Stimulated activated CD4-positive, alpha-beta T cell treated with anti-CD3 and anti-CD28 coated beads, Interleukin-4, amount 100 ng/mL, for 24 hours (primary cell): ENCODE measurements around the gene ZWILCH.

ENCODE experiments used
- DNase-seq: peaks from one replicate; pipeline ENCODE4 v3.0.0-alpha.2; 2020

ZWILCH gene

DNA sequence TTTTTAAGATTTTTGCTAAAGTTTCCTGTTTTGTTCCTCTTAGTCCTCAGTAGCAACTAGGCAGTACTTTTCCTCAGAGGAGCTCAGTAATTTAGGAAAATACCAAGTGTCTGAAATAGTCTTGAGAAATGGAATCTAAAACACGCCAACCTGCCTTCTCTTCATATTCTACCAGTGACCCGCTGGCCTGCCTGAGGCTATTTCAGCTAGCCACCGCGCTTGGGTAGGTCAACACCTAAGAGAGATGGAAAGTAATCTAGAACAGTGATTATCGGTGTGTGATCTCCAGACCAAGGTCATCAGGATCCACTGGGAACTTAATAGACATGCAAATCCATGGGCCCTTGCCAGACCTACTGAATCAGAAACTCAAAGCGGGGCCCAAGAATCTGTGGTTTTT lies 53.1 kb downstream of the ZWILCH start:
- no peak for DNase-seq

DNA sequence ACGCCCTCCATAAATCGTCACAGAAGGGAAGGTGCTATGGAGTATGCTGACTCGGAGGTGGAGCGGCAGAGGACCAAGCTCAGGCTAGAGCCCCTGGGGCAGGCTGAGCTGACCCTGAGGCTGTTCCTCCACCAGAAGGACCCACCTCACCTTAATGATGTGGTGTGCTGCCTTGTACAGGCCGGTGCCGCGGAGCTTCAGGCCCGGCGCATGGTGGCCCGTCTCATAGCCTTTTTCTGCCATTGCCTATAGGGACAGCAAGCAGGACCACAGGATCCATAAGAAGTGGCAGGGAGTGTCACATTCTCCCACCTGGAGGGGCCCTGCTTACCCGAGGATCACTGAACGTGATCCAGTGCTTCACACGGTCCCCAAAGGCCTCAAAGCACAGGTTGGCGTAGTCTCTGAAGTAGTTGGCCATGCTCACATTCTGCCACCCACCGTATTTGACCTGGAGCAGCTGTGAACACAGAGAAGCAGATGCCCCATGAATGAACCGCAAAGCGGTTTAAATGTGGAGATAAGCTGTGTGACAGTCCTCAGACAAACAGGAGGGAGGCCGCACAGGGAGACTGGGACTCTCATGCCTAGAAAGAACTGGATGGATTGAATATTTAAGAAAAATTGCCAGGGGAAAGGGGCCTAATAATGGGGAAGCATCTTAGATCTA lies 55.9 kb downstream of the ZWILCH start:
- DNase-seq: no peak

DNA sequence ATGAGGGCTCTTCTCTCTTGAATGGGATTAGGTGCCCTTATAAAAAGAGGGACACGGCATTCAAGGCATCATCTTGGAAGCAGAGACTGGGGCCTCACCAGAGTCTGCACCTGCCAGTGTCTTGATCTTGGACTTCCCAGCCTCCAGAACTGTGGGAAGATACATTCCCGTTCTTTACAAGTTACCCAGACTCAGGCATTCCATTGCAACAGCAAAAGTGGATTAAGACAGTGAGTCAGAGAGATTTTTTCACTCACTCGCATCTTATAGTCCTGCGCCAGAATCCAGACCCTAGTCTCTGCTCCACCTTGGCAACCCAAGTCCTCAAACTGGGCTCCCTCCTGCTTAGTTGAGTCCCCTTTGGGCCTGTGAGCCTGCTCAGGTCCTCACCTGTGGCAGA lies 58.0 kb downstream of the ZWILCH start:
- DNase-seq: no peak

DNA sequence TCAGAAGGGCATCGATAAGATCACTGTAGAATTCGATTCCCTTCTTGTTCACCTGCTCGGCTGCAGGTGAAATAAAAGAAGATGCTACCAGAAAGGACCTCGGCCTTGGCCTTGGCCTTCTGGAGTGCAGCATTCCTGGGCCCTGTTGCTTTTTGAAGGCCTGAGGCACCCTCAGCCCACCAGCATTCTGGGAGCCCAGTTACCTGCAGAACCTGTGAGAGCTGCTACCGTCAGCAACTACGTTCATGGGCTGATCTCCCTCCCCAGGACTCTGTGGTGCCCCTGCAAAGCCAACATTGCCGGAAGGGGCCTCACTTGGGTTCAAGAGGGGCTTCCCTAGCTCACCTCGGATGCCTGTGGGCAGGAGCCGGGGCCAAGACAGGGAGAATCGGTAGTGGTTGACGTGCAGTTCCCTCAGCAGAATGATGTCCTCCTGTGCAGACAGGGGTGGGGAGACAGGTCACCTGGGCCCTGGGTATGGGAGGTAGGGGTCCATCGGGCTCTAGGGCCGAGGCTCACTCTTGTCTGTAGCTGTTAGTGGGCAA lies 58.5 kb downstream of the ZWILCH start:
- DNase-seq: no peak

DNA sequence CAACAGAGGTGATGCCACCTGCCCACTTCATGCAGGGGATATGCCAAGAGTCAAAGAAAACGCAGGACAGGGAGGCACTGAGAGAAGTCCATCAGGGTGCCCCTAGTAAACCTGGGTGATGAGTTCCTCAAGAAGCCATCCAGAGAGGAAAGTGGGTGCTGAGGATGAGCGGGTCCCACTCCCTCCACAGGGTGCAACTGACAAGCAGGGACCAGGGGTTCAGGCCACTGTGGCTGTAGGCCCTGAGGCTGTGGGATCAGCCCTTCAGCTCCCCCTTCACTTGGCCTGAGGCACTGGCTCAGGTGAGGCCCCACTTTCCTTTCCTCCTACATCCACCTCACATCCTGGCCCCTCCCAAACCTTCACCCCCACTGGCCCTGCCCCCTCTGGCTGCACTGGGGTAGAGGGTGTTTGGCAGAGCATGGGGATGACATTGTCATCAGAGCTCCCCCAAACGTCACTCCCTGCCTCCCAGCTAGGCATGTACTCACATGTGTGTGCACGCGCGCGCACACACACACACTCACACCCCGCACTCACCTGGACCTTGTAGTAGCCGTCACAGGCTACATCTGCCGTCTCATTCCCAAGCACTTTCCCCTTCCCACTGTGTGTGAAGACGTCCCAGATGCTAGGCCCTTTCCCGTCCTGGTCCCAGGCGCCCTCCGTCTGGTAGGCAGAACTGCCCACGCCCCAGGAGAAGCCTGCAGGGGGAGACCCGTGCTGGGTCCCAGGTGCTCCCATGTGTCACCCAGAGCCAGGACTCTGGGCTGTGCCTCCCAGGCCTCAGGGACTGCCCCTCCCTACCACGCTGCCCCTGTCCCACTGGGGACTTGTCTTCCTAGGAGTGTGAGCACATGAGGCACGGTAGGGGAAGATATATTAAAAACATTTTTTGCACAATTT lies 59.3 kb downstream of the ZWILCH start:
- DNase-seq: no peak

DNA sequence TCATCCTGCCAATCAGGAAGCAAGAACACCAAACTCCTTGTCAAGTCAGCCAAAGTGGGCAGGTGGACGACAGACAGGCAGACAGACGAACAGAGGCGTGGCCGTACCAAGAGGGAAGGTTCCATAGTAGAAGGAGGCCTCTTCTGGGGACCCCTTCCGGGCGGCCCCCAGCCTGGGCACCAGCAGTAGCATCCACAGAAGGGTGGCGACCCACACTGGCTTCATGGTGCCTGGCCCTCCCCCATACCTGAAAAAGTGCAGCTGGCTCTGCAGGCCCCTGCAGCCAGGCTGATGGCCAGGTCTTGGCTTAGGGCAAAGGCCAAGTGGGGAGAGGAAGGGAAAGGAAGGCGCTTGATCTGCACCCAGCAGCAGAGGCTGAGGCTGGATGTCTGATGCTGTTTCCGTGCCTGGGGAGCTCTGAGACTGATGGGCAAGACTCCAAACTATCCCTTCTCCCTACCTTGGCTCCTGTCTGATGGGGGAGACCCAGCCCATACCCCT lies 60.1 kb downstream of the ZWILCH start:
- DNase-seq: no peak

DNA sequence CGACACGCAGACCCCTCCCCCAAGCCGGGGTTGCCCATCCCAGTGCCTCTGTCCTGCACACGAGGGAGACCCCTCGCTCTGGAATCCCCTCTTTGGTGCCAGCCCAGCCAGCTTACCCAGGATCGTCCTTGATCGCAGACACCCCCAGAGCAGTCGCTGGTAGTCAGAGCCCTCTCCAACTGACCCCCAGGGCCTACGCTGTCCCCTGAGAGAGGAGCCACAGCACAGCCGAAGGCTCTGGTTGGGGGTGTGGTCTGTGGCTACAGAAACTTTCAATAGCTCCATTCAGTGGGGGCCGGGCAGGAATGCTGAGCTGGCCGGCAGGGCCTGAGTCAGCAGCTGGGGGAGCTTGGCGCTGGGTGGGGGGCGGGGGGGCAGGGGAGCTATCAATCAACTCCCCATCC lies 60.6 kb downstream of the ZWILCH start, which contains the start of gene LCTL:
Gene LCTL (minus strand): TSS at position 258 of the 404 bp plus-strand sequence. CDS start 633 bp downstream, outside the sequence.
- DNase-seq: no peak

DNA sequence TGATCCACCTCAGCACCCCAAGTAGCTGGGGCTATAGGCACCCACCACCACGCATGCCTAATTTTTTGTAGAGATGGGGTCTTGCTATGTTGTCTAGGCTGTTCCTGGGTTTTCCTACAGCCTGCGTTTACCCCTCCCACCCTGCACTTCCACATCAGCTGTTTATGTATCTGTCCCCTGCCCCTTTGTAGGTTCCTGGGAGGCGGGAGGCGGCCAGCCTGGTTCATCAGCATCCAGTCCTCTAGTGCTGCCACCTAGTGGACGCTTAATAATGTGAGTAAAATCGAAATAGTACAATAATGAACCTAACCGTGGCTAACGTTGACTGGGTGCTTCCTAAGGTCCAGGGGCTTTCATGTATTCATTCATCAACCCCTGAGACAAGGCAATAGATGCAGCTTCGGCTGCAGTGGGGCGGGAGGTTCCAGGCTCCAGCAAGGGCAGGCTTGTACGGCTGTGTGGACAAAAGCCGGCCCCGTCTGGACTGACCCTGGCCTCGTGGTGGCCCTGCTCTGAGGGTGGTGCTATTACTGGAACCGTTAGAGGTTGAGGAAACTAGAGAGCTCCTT lies 61.9 kb downstream of the ZWILCH start:
- peak; percentile 68 for DNase-seq

DNA sequence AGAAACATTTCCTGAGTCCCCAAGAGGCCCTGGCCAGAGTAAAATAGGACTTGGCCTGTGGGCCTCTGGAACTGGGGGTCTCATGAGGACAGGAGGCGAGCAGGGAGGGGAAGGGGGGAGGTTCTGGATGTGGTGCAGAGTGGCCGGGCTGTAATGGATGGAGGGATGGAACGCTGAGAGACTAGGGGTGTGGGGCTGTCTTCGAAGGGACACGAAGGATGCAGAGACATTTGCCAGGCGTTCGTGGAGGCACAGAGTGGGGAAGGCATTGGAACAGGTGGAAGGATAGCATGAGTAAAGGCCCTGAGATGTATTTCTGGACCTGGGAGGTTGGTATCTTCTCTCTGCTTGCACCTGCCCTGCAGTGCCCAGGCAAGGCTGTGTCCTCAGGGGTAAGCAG lies 62.8 kb downstream of the ZWILCH start:
- no peak for DNase-seq

DNA sequence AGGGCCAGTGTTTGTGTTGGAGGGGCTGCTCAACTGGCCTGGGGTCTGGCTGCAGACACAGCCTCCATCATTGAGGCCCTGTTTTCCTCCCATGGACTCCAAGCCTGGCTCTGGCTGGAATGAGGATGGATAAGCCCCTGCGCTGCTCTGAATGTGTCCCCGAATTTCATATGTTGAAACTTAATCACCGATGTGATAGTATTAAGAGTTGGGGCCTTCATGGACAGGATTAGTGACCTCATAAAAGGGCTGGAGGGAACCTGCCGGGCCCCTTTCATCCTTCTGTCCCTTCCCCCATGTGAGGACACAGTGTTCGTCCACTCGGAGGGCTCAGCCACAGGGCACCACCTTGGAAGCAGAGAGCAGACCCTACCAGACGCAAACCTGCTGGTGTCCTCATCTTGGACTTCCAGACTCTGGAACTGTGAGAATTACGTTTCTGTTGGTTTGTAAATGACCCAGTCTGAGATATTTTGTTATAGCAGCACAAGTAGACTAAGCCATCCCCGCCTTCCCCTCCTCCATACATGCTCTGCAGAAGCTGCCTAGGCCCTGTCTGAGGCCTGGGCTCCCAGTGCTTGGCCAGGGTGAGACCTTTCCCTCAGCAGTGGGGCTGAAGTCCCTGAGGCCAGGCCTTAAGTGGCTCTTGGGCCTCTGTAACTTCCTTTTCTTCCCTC lies 64.5 kb downstream of the ZWILCH start:
- DNase-seq: no peak

DNA sequence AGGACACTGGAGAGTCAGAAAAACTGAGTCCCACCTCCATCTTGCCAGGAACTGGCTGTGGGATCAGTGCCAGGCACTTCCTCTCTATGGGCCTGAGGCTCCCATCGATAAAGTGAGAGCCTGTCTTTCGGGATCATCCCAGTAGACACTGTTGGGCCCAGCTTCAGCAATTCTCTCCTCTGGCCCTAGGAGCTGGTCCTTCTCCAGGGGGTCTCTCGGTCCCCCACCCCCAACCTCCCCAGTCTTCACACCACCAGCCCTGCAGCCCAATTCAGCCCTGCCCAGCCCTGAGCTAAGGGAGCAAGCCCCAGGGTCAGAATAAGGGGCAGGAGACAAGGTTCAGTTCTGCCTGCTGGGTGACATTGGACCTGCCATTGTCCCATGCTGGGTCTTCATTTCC lies 65.2 kb downstream of the ZWILCH start:
- no peak for DNase-seq

DNA sequence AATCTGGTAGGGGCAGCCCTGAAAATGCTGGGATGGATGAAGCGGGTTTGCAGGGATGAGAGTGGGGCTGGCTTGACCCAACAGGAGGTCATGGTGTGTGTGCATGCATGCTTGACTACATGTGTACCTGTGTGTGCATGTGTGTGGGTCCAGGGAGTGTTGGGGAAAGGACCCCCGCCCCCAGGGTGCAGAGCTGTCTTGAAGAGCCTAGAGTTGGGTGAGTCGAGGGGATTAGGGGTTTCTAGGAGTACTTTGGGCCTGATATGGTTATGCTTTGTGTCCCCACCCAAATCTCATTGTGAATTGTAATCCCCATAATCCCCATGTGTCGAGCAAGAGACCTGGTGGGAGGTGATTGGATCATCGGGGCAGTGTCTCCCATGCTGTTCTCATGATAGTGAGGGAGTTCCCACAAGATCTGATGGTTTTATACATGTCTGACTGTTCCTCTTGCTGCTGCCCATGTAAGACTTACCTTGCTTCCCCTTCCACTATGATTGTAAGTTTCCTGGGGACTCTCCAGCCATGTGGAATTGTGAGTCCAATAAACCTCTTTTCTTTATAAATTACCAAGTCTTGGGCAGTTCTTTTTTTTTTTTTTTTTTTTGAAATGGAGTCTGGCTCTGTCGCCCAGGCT lies 65.8 kb downstream of the ZWILCH start:
- no peak for DNase-seq

DNA sequence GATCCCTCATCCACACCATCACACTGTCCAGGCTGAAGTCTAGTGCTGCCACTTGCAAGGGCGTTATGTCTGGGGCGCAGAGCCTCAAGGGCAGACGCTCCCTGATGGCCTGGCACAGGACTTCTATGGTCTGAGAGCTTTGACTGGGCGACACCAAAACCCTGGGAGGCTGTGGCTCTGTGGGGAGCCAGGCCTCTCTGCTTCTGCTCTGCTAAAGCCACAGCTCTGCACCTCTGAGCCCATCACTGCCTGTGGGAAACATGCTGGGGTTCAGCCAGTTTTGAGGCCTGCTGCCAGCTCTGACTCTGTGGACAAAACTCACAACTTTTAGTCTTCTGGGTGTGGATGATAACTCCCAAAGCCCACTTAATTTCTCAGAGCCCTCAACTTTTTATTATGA lies 67.0 kb downstream of the ZWILCH start:
- no peak for DNase-seq

DNA sequence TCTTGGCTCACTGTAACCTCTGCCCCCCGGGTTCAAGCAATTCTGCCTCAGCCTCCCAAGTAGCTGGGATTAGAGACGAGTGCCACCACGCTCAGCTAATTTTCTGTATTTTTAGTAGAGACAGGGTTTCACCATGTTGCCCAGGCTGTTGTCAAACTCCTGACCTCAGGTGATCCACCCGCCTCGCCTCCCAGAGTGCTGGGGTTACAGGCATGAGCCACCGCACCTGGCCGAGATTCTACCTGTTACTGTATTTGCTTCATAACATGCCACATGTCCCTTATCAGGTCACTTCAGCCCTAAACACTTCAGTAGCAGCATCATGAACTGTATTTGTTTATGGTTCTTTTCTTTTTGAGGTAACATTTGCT lies 68.2 kb downstream of the ZWILCH start:
- no peak for DNase-seq

DNA sequence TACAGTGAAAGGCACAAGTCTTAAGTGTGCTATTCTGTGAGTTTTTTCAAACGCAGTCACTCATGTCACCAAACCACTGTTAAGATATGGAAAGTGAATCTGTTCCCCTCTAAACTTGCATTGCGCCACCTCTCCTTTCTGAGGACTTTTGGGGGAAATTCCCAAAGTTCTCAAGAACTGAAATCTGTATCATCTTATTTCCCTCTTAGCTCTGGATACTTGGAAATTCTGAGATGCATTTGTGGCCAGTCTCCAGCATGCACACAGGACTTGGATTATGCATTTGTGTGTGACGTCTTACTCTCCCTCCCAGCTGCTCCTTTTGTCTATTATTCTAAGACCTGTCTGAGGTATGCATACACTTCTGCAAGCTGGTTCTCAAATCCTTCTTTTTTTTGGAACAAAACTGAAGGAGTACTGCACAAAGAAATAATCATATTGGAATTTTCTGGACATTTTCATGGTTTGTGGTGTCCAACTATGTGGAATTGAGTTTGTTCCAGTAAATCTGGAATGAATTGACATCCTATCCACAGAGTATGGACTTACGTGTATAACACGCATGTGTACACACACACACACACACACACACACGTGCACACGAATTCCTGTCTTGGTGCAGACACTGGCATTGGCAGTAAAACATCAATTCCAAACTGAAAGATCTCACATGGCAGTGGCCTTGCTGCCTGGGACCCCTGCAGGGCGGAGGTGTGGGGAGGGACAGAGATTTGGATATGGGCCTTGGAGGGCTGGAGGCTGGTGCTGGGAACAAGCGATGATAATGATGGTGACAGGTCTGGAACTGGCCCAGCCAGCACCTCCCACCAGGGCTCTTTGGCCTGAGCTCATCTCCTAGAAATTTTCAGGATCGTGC lies 68.8 kb downstream of the ZWILCH start:
- DNase-seq: no peak

DNA sequence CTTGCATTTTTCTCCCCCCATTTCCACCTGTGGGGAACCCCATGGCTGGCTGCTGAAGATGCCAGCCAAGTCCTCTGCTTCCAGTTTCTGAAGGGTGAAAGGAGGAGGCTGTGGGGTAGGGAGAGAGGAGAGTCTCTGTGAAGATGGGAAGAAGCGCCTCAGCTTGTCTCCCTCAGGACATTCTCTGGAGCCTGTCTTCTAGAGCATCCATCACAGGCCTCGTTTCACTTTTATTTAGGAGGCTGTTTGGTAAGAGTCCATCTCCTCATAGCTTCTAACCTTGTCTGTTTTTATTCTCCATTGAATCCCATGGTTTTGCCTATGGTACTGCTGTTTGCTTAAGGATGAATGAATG lies 69.4 kb downstream of the ZWILCH start:
- DNase-seq: no peak

DNA sequence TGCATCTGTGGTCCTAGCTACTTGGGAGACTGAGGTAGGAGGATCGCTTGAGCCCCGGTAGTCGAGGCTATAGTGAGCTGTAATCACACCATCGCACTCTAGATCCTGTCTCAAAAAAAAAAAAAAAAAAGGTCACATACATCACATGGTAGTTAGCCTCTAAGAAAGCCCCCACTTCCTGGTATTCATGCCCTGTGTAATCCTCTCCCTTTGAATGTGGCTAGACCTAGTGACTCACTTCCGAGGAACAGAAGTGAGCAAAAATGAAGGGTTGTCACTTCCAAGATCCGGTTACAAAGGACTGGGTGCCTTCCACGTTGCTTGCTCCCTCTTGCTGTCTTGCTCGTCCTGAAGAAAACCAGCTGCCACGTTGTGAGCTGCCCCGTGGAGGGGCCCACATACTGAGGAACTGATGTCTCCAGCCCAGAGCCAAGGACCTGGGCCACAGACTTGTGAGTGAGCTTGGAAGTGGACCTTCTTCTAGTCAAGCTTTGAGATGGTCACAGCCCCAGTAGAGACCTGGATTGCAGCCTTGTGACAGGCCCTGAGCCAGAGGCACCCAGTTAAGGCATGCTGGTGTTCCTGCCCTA lies 73.3 kb downstream of the ZWILCH start:
- no peak for DNase-seq

DNA sequence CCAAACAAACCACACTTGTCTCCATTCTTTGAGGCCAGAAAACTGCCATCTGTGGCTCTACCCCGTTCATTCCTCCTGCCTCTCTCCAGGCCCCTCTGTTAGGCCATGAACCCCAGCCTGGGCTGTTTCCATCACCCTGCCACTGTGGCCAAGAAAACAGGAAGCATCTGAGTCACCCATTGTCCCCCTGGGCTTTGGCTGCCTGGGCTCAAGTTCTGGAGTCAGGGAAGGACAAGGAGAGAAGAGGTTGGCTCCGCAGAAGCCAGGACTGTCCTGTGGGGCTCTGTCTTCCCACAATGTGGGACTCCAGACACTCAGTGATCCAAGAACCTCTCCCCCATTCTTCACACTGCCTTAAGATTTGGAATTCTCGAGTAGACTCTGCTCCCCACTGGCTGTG lies 75.5 kb downstream of the ZWILCH start:
- no peak for DNase-seq

DNA sequence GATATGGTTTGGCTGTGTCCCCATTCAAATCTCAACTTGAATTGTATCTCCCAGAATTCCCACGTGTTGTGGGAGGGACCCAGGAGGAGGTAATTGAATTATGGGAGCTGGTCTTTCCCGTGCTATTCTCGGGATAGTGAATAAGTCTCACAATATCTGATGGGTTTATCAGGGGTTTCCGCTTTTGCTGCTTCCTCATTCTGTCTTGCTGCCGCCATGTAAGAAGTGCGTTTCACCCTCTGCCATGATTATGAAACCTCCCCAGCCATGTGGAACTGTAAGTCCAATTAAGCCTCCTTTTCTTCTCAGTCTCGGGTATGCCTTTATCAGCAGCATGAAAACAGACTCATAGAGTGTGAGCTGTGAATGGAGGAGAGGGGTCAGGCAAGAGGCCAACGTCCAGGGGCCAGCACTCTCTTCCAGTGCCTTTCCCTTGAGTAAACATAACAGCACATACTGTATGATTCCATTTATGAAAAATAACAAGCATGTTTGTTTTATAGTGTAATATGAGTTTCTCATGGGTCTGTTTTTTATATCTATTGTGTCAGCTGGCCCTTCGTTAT lies 76.9 kb downstream of the ZWILCH start:
- no peak for DNase-seq

DNA sequence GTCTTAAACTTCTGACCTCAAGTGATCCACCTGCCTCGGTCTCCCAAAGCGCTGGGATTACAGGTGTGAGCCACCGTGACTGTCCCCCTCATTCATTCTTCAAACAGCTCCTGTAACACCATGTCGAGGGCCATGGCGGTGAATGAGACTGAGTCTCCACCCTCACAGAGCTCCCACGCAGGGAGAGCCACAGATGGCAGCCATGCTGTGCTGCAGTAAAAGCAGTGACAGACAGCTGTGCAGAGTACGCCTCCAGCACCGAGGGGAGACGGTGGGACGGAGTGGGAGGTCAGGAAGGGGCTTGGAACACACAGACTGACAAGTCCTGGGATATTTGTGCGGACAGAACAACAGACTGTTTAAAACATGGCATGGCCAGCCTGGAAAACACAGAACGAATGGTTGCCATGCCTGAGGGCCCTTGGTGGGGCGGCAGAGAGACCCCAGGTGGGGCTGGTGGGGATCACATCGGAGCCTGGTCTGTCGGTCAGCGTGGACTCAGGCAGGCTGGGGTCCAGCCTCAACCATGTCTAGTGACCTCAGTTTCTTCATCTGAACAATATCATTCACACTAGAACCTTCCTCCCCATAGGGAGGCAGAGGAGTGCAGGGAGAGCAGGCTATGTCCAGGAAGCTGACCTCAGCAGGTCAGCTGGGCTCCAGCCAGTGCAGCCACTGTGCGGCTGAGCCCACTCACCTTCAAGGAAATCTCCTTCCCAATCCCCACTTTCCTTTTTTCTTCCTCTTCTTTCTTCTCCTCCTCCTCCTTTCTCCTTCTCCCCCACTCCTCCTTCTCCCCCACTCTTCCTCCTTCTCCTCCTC lies 81.2 kb downstream of the ZWILCH start:
- no peak for DNase-seq
